MG63 (cell line): ENCODE measurements around the gene NRARP. TPM values are rescaled to one million over a fixed set of nuclear protein-coding genes. Genes with fewer than 3 reads are reported as not detected.

Experiments used
- DNase-seq: peaks from one replicate; pipeline ENCODE4 v3.0.0-alpha.2; 2020
- H3K27me3 ChIP-seq: fragments of 250-450 bp; sonication (Bioruptor Pico); 2 replicates; pipeline ENCODE4 v1.5.1; 2020; ENCODE audit warnings: mild to moderate bottlenecking, moderate library complexity
- H3K36me3 ChIP-seq: fragments of 250-450 bp; sonication (Bioruptor Pico); 2 replicates; pipeline ENCODE4 v1.5.1; 2020; ENCODE audit warnings: mild to moderate bottlenecking, moderate library complexity
- H3K4me3 ChIP-seq: fragments of 250-450 bp; sonication (Bioruptor Pico); 2 replicates; pipeline ENCODE4 v1.5.1; 2020; ENCODE audit warnings: mild to moderate bottlenecking, moderate library complexity
- H3K9me3 ChIP-seq: fragments of 250-450 bp; sonication (Bioruptor Pico); 2 replicates; pipeline ENCODE4 v1.5.1; 2020; ENCODE audit warnings: mild to moderate bottlenecking, moderate library complexity
- total RNA-seq: library from RNA; depleted of rRNA; stranded (reverse); fragments of >200 nt; shearing (Covaris generic); gene quantifications from 2 replicates; pipeline ENCODE4 v1.2.3, GENCODE V29; 2014; ENCODE audit warnings: low replicate concordance

NRARP gene
- total RNA-seq, 1 experiment from 2014 or later = 0.16 TPM

GRCh38 chr9:137314561-137315560 lies 12.8 kb upstream of the NRARP start:
- no peak for DNase-seq
- Histone ChIP-seq H3K36me3 (no peaks in the 10 kb centered on the region), H3K4me3 (no peak overlapping the region), H3K27me3 (no peaks in the 10 kb centered on the region), H3K9me3 (no peaks in the 10 kb centered on the region)

- DNase-seq = no peak
- no peak overlapping the region for H3K4me3 ChIP-seq
- H3K9me3 ChIP-seq = no peaks in the 10 kb centered on the region
- no peaks in the 10 kb centered on the region for H3K36me3 ChIP-seq
- H3K27me3 ChIP-seq = no peaks in the 10 kb centered on the region
These were observed 12.0 kb upstream of the NRARP start for GRCh38 chr9:137313956-137314560.

- H3K4me3 ChIP-seq = no peak overlapping the region
- no peaks in the 10 kb centered on the region for H3K9me3 ChIP-seq
- no peaks in the 10 kb centered on the region for H3K27me3 ChIP-seq
- no peaks in the 10 kb centered on the region for H3K36me3 ChIP-seq
- no peak for DNase-seq
These were observed 11.4 kb upstream of the NRARP start for GRCh38 chr9:137313326-137313936.

- no peak overlapping the region for H3K4me3 ChIP-seq
- H3K27me3 ChIP-seq = no peaks in the 10 kb centered on the region
- DNase-seq = no peak
- H3K36me3 ChIP-seq = no peaks in the 10 kb centered on the region
- H3K9me3 ChIP-seq = no peaks in the 10 kb centered on the region
These were observed 10.8 kb upstream of the NRARP start for GRCh38 chr9:137312852-137313325.

GRCh38 chr9:137311986-137312851 lies 10.1 kb upstream of the NRARP start:
- no peak for DNase-seq
- no peaks in the 10 kb centered on the region for H3K9me3 ChIP-seq
- H3K36me3 ChIP-seq = no peaks in the 10 kb centered on the region
- H3K4me3 ChIP-seq = no peak overlapping the region
- H3K27me3 ChIP-seq = no peaks in the 10 kb centered on the region

- Histone ChIP-seq H3K9me3 (no peaks in the 10 kb centered on the region), H3K4me3 (no peak overlapping the region), H3K36me3 (no peaks in the 10 kb centered on the region), H3K27me3 (no peaks in the 10 kb centered on the region)
- DNase-seq = no peak
These were observed 9.3 kb upstream of the NRARP start for GRCh38 chr9:137311171-137311985.

GRCh38 chr9:137310189-137311052 lies 8.3 kb upstream of the NRARP start:
- H3K36me3 ChIP-seq = no peaks in the 10 kb centered on the region
- no peaks in the 10 kb centered on the region for H3K27me3 ChIP-seq
- DNase-seq = no peak
- H3K9me3 ChIP-seq = no peaks in the 10 kb centered on the region
- no peak overlapping the region for H3K4me3 ChIP-seq

- Histone ChIP-seq H3K27me3 (no peaks in the 10 kb centered on the region), H3K4me3 (no peak overlapping the region), H3K36me3 (no peaks in the 10 kb centered on the region), H3K9me3 (no peaks in the 10 kb centered on the region)
- DNase-seq = no peak
These were observed 7.5 kb upstream of the NRARP start for GRCh38 chr9:137309368-137310188.

- no peak for DNase-seq
- Histone ChIP-seq H3K27me3 (no peaks in the 10 kb centered on the region), H3K36me3 (no peaks in the 10 kb centered on the region), H3K4me3 (no peak overlapping the region), H3K9me3 (no peaks in the 10 kb centered on the region)
These were observed 6.1 kb upstream of the NRARP start for GRCh38 chr9:137308057-137308619.

- Histone ChIP-seq H3K4me3 (no peak overlapping the region), H3K9me3 (no peaks in the 10 kb centered on the region), H3K27me3 (no peaks in the 10 kb centered on the region), H3K36me3 (no peaks in the 10 kb centered on the region)
- no peak for DNase-seq
These were observed 5.4 kb upstream of the NRARP start for GRCh38 chr9:137307255-137308056.

- Histone ChIP-seq H3K9me3 (no peaks in the 10 kb centered on the region), H3K4me3 (no peak overlapping the region), H3K36me3 (no peaks in the 10 kb centered on the region), H3K27me3 (no peaks in the 10 kb centered on the region)
- DNase-seq = no peak
These were observed 4.8 kb upstream of the NRARP start for GRCh38 chr9:137306850-137307254.

GRCh38 chr9:137306066-137306849 lies 4.2 kb upstream of the NRARP start:
- Histone ChIP-seq H3K36me3 (no peaks in the 10 kb centered on the region), H3K9me3 (no peaks in the 10 kb centered on the region), H3K27me3 (no peaks in the 10 kb centered on the region; the same call in 1 of the 2 replicates), H3K4me3 (no peak overlapping the region)
- DNase-seq = no peak

GRCh38 chr9:137305798-137306065 lies 3.7 kb upstream of the NRARP start:
- Histone ChIP-seq H3K9me3 (no peaks in the 10 kb centered on the region), H3K27me3 (no peaks in the 10 kb centered on the region; the same call in 1 of the 2 replicates), H3K4me3 (no peak overlapping the region), H3K36me3 (no peaks in the 10 kb centered on the region)
- DNase-seq = no peak
